ENCODE data around the gene EGFLAM. TPM values are rescaled to one million over a fixed set of nuclear protein-coding genes. Genes with fewer than 3 reads are reported as not detected.
A peak's percentile ranks its signal among the peaks of the same experiment; 100 is the strongest.

The EGFLAM gene
- total and polyA plus RNA-seq, 9 of the 15 experiments (the other 6 are each of a cell fraction or from before 2014, with no cell fraction given): 0.09 to 2.5 (median 1.0) TPM

- TF ChIP-seq L3MBTL2 (IDR thresholded peaks at IDR 0.05): peak; percentile 93
- TF ChIP-seq ZNF740 (CRISPR knock-in tag; IDR thresholded peaks at IDR 0.05): no peak
- no peak for TF ChIP-seq ZNF740 (tag; IDR thresholded peaks at IDR 0.05)
- TF ChIP-seq SIN3A (IDR thresholded peaks at IDR 0.05; ENCODE audit: borderline replicate concordance in 2 of 2, control insufficient read depth in 1 of 2, low read depth in 2 of 2, low read length in 2 of 2): no peak
- peak; percentile 97 for TF ChIP-seq MGA (IDR thresholded peaks at IDR 0.05)
- no peak for TF ChIP-seq SETDB1 (IDR thresholded peaks at IDR 0.05; ENCODE audit: low read length)
- peak; percentile 17; the same call in 1 of the 2 replicates for TF ChIP-seq JUND (IDR thresholded peaks at IDR 0.05; ENCODE audit: borderline replicate concordance, low read depth, low read length)
- peak; percentile 66; the same call in 2 of the 3 replicates for TF ChIP-seq JUND (tag; IDR thresholded peaks at IDR 0.05; ENCODE audit: borderline replicate concordance, low read depth, low read length)
- peak; percentile 50; the same call in 1 of the 2 replicates for TF ChIP-seq BHLHE40 (IDR thresholded peaks at IDR 0.05; ENCODE audit: low read length)
- no peak for TF ChIP-seq ZNF274 (IDR thresholded peaks at IDR 0.05; ENCODE audit: borderline replicate concordance, low read depth, low read length)
- TF ChIP-seq MYC (IDR thresholded peaks at IDR 0.05; ENCODE audit: low read depth, low read length): peak; percentile 83
- no peak for TF ChIP-seq MYC (CRISPR knock-in tag; IDR thresholded peaks at IDR 0.05; ENCODE audit: borderline replicate concordance, low read depth)
- TF ChIP-seq EP400 (IDR thresholded peaks at IDR 0.05): peak; percentile 65
- TF ChIP-seq CREB3L1 (IDR thresholded peaks at IDR 0.05; ENCODE audit: borderline replicate concordance, low read depth): peak; percentile 51; the same call in 1 of the 2 replicates
These were observed 33.0 kb downstream of the EGFLAM start (continued) for GRCh38 chr5:38291355-38291754.

Measured in K562 (cell line).